Epidermal melanocyte (primary cell): ENCODE results near the gene P3H4.
"Not testable (repeated sequence)": the region's sequence is repeated elsewhere in the genome, so short reads cannot be mapped to it uniquely, and the experiment has no call there.

ENCODE experiments used
- DNase-seq: peaks from one replicate; pipeline ENCODE4 v3.0.0; 2011; ENCODE audit warnings: low spot score; ENCODE audit not compliant: insufficient read length

Gene P3H4

GRCh38 chr17:41811549-41812380 lies at the start of gene P3H4:
Gene P3H4, minus strand, starts transcription at chr17:41811949. Its CDS starts 34 bp downstream, at chr17:41811915.
- DNase-seq, result peak; percentile 72

GRCh38 chr17:41860254-41860931 lies 48.6 kb upstream of the P3H4 start:
- no peak for DNase-seq

GRCh38 chr17:41851382-41851781 lies 39.6 kb upstream of the P3H4 start:
- not testable (repeated sequence) for DNase-seq

- DNase-seq, result no peak
These were observed 37.7 kb upstream of the P3H4 start for GRCh38 chr17:41849251-41849990.

- DNase-seq, result no peak
These were observed 37.0 kb upstream of the P3H4 start for GRCh38 chr17:41848788-41849187.

- DNase-seq, result no peak
These were observed 33.2 kb upstream of the P3H4 start for GRCh38 chr17:41844971-41845370.

GRCh38 chr17:41840781-41841180 lies 29.0 kb upstream of the P3H4 start:
- not testable (repeated sequence) for DNase-seq

- DNase-seq, result not testable (repeated sequence)
These were observed 27.7 kb upstream of the P3H4 start for GRCh38 chr17:41839448-41839847.

GRCh38 chr17:41837761-41838538 lies 26.2 kb upstream of the P3H4 start, which contains the start of gene KLHL10:
Gene KLHL10, plus strand, starts transcription at chr17:41837825. Its CDS starts 108 bp downstream, at chr17:41837933.
- no peak for DNase-seq

- peak; percentile 3 for DNase-seq
These were observed 24.9 kb upstream of the P3H4 start for GRCh38 chr17:41836550-41837196.

- DNase-seq, result peak; percentile 81
These were observed 24.2 kb upstream of the P3H4 start, which contains the start of gene NT5C3B for GRCh38 chr17:41835800-41836549. Gene NT5C3B, minus strand, starts transcription at chr17:41836232. Its CDS starts 39 bp downstream, at chr17:41836193.

GRCh38 chr17:41835214-41835799 lies 23.6 kb upstream of the P3H4 start:
- peak; percentile 40 for DNase-seq

GRCh38 chr17:41829961-41830360 lies 18.2 kb upstream of the P3H4 start:
- DNase-seq, result not testable (repeated sequence)

GRCh38 chr17:41825175-41825845 lies 13.6 kb upstream of the P3H4 start:
- no peak for DNase-seq

GRCh38 chr17:41824086-41824485 lies 12.3 kb upstream of the P3H4 start:
- DNase-seq, result no peak

GRCh38 chr17:41823580-41823979 lies 11.8 kb upstream of the P3H4 start:
- DNase-seq, result no peak

- DNase-seq, result no peak
These were observed 11.4 kb upstream of the P3H4 start for GRCh38 chr17:41823141-41823524.

GRCh38 chr17:41822216-41823140 lies 10.7 kb upstream of the P3H4 start:
- no peak for DNase-seq
